Kasumi-1 (cell line): Measurements from ENCODE around the gene HIP1.
A peak's percentile ranks its signal among the peaks of the same experiment; 100 is the strongest.
"Not testable (repeated sequence)": the region's sequence is repeated elsewhere in the genome, so short reads cannot be mapped to it uniquely, and the experiment has no call there.

Experiments used
- DNase-seq, 2 experiments: peaks; one replicate each; lab custom pipeline; 2025; lab: John Stamatoyannopoulos, UW

HIP1 gene

GRCh38 chr7:75644589-75644988, 94.2 kb downstream of the HIP1 start:
- no peak for DNase-seq

DNA sequence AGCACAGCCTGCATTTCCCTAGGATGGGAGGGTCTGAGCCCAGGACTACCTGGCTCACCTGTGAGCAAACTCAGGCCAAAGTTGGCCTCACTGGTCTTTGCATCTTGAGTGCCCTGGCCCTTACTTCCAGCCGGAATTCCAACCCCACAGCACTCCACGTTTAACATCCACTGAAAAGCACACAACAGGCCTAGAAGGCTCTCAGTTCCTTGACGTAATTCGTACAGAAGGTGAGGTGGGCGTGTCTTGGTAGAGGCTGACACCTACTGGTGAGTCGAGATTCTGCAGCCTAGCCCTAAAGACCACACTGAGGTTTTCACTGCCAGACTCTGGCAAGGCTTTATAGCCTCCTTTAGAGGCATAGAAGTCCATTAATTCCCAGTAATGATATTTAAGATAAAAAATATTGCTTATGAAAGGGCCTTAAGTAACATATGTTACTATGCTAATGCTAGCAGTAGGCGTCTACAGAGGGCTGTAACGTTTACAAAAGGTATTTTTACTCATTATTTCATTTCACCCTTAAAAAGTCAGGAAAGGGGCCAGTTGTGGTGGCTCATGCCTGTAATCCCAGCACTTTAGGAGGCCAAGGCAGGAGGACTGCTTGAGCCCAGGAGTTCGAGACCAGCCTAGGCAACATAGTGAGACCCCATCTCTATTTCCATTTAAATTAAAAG, 95.8 kb downstream of the HIP1 start:
- peak; percentile 88 to 93 for DNase-seq

DNA sequence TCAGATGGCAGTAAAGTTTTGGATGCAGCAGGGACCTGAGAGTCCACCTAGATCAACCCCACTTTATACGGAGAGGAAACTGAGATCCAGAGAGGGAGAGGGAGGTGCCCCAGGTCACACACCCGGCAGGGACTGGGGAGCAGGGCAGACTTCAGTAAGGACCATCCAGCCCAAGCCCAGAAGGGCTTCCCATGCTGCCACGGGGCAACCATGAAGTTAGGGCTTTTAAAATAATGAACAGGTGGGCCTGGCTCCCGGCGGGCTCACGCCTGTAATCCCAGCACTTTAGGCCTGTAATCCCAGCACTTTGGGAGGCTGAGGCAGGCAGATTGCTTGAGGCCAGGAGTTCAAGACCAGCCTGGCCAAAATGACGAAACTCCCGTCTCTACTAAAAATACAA, 98.5 kb downstream of the HIP1 start:
- no peak for DNase-seq

DNA sequence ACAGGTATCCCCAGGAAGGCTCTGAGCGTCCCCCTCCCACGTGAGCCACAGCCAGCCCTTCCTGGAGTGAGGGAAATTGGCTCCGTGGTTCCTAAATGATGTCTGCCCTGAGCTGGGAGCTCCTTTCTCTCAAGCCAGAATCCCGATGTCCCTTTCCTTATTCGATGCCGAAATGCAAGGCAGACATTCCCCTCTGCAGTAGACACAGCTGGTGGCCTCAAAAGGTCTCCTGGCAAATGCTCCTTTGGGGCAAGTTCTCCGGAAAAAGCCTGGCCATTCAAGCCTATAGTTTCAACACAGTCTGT, 98.9 kb downstream of the HIP1 start:
- DNase-seq: no peak

- DNase-seq: no peak
These were observed 99.5 kb downstream of the HIP1 start for GRCh38 chr7:75639071-75639885.

DNA sequence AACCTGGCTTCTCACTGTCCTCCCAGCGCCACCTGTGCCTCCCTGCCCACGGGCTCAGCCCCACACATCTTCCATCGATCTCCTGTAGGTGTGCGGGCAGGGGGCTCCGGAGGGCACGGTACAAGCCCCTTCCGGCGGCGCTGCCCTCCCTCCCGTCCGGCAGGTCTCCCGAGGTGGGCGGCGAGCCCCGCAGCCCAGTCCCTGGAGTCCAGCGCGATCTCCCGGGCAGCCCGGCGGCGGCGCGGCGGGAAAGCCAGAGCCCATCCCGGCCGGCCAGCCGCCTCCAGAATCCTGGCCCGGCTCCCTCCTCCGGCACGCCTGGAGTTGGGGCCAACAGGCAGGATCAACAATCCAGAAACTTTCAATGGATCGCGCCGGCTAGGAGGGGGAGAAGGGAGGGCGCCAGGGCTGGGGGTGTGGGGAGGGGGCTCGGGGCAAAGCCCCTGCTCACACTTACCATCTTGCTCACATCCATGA, 100.1 kb downstream of the HIP1 start:
- DNase-seq: no peak

GRCh38 chr7:75637854-75638593, 100.7 kb downstream of the HIP1 start:
- no peak for DNase-seq

DNA sequence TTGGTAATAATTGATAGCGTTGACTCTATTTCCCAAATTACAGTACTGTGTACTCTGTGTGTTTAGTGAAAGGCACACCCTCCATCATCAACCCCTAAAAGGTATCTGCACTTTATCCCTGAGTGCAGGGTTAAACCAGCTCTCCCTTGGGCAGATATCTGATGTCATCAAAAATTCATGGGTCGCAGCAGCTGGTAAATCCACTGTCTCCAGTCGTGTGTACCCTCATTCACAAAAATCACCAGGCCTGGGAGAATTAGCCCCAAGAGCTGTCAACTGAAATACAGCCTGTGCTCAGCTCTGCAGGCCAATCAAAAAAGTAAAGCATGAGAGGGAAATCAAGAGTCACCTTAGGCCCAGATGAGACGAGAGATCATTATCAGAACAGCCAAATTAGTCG, 103.7 kb downstream of the HIP1 start:
- DNase-seq: no peak

- DNase-seq: not testable (repeated sequence)
These were observed 106.2 kb downstream of the HIP1 start for GRCh38 chr7:75632587-75632986.

DNA sequence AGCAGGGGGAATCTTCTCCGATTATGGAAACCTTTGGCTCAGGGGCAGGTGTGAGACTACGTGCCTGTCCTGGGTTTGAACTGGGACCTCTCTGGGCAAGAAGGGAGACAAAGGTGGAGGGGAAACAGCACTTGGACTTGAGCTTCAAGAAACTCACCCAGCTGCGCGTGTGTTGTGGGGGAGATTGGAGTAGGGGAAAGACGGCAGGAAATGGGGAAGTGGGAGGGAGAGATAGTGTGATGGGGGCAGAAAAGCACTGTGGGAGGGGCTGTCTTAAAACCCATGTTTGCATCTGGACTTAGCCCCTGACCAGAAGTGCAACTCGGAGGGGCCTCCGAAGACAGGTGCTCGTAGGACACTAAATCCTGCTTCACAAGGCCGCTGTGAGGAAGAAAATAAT, 107.0 kb downstream of the HIP1 start:
- DNase-seq: peak; percentile 60 to 64

- DNase-seq: no peak
These were observed 108.2 kb downstream of the HIP1 start for GRCh38 chr7:75630549-75630948.

- DNase-seq: no peak
These were observed 109.7 kb downstream of the HIP1 start for GRCh38 chr7:75629044-75629443.

DNA sequence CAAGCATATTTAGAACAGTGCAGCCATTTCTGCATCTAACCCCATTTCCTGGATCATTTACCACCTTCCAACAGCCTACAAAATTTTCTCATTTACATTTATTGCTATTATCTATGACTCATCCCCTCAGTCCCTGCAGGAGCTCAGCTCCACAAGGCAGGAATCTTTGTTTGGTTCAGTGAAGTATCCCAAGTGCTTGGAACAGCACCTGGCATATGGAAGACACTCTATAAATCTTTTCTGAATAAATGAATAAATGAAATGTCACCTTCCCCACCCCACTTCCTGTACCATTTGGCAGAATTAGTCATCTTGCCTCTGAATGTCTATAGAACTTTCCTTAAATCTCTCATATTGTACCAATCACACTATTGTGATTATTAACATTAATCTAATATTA, 110.7 kb downstream of the HIP1 start:
- no peak for DNase-seq

DNA sequence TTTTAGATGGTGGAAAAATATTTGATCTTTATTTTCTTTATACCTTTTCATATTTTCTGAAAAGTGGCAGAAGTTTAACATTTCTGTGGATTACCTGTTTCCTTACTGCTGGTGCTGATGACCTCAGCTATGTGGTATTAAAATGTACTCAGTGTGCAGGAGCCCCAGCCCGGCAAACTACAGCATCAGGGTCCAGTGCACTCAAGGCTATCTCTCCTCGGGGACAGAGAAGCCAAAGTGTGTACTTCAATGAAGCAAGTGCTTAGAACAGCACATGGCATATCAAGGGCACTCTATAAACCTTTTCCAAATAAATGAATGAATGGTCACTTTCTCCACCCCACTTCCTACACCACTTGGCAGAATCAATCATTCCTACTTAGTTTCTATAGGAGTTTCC, 111.8 kb downstream of the HIP1 start:
- DNase-seq: no peak

DNA sequence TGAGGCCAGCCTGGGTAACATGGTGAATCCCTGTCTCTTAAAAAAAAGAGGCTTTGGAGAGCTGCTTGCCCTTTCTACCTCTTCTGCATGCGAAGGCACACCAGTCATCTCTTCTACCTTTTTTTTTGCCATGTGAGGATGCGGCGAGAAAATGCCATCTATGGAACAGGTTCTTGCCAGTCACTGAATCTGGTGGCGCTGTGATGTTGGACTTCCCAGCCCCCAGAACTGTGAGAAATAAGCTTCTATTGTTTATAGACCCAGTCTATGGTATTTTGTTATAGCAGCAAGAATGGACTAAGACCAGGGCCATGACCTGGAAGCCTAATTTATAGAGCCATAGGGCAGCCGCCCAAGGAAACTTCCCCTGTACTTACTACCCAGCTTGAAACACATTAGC, 112.9 kb downstream of the HIP1 start:
- no peak for DNase-seq

DNA sequence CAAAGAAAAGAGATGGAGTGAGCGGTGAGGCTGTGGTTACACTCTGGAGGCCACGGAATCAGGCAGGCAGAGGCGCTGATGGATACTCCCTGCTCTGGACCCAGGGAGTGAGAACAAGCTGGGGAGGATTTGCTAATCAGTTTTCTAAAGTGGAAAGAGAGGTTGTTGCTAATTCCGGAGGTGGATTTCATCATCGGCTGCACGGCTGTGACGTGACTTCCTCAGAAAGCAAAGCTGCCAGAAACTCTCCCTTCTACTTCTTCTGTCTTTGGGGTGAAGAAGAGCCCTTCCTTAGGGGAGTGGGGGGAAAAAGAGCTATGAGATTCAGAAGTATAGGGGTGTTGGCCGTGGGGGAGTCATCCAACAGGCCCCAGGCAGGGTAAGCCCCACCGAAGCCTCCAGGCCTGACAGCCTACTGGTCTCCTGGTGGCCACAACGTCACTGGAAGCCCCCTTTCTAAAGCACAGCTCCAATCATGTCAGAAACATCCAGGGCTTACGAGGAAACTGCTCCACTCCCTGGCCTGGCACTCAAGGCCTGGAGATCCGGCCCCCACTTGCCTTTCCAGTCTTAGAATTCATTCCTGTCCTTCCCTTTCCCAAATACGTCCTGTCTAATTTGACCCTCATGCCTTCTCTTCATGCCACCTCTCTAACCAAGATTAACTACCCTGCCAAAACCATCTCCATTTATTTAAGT, 114.5 kb downstream of the HIP1 start:
- DNase-seq: peak; percentile 83 to 89

DNA sequence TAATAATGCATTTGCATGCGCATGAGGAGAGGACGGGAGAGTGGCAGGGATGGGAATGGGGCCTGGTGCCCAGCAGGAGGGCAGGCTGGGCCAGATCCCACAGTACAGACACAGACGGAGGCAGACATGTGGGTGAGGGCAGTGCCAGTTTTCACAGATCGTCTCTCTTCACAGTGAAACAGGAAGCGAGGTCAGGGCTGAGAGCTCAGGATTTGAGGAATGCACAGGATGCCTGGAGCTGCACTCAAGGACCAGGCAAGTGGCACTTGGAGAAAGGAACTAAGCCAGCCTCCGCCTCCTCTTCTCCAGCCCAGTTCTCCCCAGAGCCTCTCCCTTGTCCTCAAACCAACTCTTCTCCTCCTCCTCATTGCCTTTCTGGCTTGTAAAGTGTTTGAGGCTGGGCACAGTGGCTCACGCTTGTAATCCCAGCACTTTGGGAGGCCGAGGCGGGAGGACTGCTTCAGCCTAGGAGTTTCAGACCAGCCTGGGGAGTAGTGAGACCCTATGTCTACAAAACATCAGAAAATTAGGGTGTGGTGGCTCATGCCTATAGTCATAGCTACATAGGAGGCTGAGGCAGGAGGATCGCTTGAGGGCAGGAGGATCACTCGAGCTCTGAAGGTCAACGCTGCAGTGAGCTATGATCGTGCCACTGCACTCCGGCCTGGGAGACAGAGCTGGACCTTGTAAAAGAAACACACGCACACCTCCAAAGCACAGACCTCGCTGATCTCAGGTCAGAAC, 115.2 kb downstream of the HIP1 start:
- no peak for DNase-seq

GRCh38 chr7:75621124-75621523, 117.6 kb downstream of the HIP1 start:
- no peak for DNase-seq

- no peak for DNase-seq
These were observed 119.1 kb downstream of the HIP1 start for GRCh38 chr7:75619636-75620035.

- DNase-seq: peak; percentile 99
These were observed 121.0 kb downstream of the HIP1 start for GRCh38 chr7:75617634-75618234.
